IMR-90 (cell line): ENCODE results near the gene MICAL2. TPM values are rescaled to one million over a fixed set of nuclear protein-coding genes. Genes with fewer than 3 reads are reported as not detected.

Experiments
- ATAC-seq: fragments of 200-7000 bp; cut with Tn5 transposase; 2 replicates; pipeline ENCODE4 v1.9.1; 2020; ENCODE audit warnings: low read depth, mild to moderate bottlenecking, moderate library complexity
- BruUV-seq: library from RNA; stranded (reverse); fragments of 400-500 nt; replicated peaks from 2 replicates; lab custom pipeline; 2021; lab: Mats Ljungman, UMichigan
- CTCF ChIA-PET: fragments of 300-600 bp; formaldehyde crosslinking; extraction: SDS; loops from one replicate; lab custom pipeline; 2021; ENCODE audit warnings: antibody characterized with exemption; lab: Yijun Ruan, JAX
- POLR2A ChIA-PET: fragments of 300-600 bp; sonication (Branson Sonifier 250); formaldehyde crosslinking; loops from one replicate; lab custom pipeline; 2022; ENCODE audit warnings: antibody characterized with exemption; ENCODE audit not compliant: unreplicated experiment; lab: Charles Lee
- DNase-seq: peaks from one replicate; pipeline ENCODE4 v3.0.0; 2013
- H2AFZ ChIP-seq: replicated peaks from 2 replicates; pipeline ENCODE3; 2013; ENCODE audit warnings: low read length, mild to moderate bottlenecking; ENCODE audit not compliant: poor library complexity
- H2AK5ac ChIP-seq: 2 replicates; pipeline ENCODE4 v1.6.1; 2013; ENCODE audit warnings: low read depth, low read length, inconsistent platforms
- H2AK9ac ChIP-seq: replicated peaks from 2 replicates; pipeline ENCODE3; 2013; ENCODE audit warnings: mild to moderate bottlenecking, low read depth, low read length, moderate library complexity; ENCODE audit not compliant: poor library complexity
- H2BK120ac ChIP-seq: 2 replicates; pipeline ENCODE4 v1.6.1; 2013; ENCODE audit warnings: low read depth, low read length, inconsistent platforms
- H2BK15ac ChIP-seq: 3 replicates; pipeline ENCODE4 v1.6.1; 2013; ENCODE audit warnings: low read depth, low read length, inconsistent platforms
- H2BK20ac ChIP-seq: 2 replicates; pipeline ENCODE4 v1.6.1; 2013; ENCODE audit warnings: low read depth, mild to moderate bottlenecking, inconsistent platforms, low read length, moderate library complexity
- H2BK5ac ChIP-seq: 2 replicates; pipeline ENCODE4 v1.6.1; 2013; ENCODE audit warnings: mild to moderate bottlenecking, low read depth, low read length, inconsistent platforms; ENCODE audit not compliant: poor library complexity, severe bottlenecking
- H3K14ac ChIP-seq: replicated peaks from 2 replicates; pipeline ENCODE4 v1.6.1; 2013; ENCODE audit warnings: low read depth, low read length, inconsistent platforms
- H3K18ac ChIP-seq: 2 replicates; pipeline ENCODE4 v1.6.1; 2013; ENCODE audit warnings: low read depth, low read length, control low read depth
- H3K23ac ChIP-seq: 2 replicates; pipeline ENCODE4 v1.6.1; 2013; ENCODE audit warnings: low read depth, low read length, inconsistent platforms
- H3K27ac ChIP-seq: 2 replicates; pipeline ENCODE4 v1.5.1; 2013; ENCODE audit warnings: mild to moderate bottlenecking, control low read depth, low read length; ENCODE audit not compliant: insufficient read depth
- H3K27me3 ChIP-seq: 2 replicates; pipeline ENCODE4 v1.6.1; 2013; ENCODE audit warnings: low read length; ENCODE audit not compliant: control insufficient read depth, insufficient read depth
- H3K36me3 ChIP-seq: 2 replicates; pipeline ENCODE4 v1.6.1; 2013; ENCODE audit warnings: low read length, mixed read lengths; ENCODE audit not compliant: control insufficient read depth, insufficient read depth
- H3K4ac ChIP-seq: 2 replicates; pipeline ENCODE4 v1.6.1; 2013; ENCODE audit warnings: low read depth, low read length, inconsistent platforms
- H3K4me1 ChIP-seq: 2 replicates; pipeline ENCODE4 v1.6.1; 2013; ENCODE audit warnings: low read length, mixed read lengths; ENCODE audit not compliant: control insufficient read depth, insufficient read depth
- H3K4me2 ChIP-seq: 2 replicates; pipeline ENCODE4 v1.6.1; 2013; ENCODE audit warnings: low read depth, mild to moderate bottlenecking, control low read depth, low read length, moderate library complexity
- H3K4me3 ChIP-seq: 2 replicates; pipeline ENCODE4 v1.5.1; 2013; ENCODE audit warnings: low read depth, mild to moderate bottlenecking, control low read depth, low read length, moderate library complexity; ENCODE audit not compliant: insufficient read depth
- H3K56ac ChIP-seq: 2 replicates; pipeline ENCODE4 v1.6.1; 2013; ENCODE audit warnings: low read length, inconsistent platforms; ENCODE audit not compliant: insufficient read depth; ENCODE audit errors: extremely low read depth
- H3K79me1 ChIP-seq, 2 experiments: 2 replicates each; pipeline ENCODE4 v1.6.1; 2013; ENCODE audit warnings: low read length in 2 of 2, inconsistent platforms in 1 of 2, low read depth in 1 of 2
- H3K9ac ChIP-seq: 2 replicates; pipeline ENCODE4 v1.6.1; 2013; ENCODE audit warnings: low read depth, low read length, control low read depth
- H3K9me1 ChIP-seq: 2 replicates; pipeline ENCODE4 v1.6.1; 2013; ENCODE audit warnings: low read length, inconsistent platforms; ENCODE audit not compliant: insufficient read depth
- H3K9me3 ChIP-seq: 2 replicates; pipeline ENCODE4 v1.6.1; 2013; ENCODE audit warnings: low read length; ENCODE audit not compliant: control insufficient read depth, insufficient read depth
- H4K20me1 ChIP-seq: 2 replicates; pipeline ENCODE4 v1.6.1; 2013; ENCODE audit warnings: low read length, inconsistent platforms; ENCODE audit not compliant: insufficient read depth
- H4K5ac ChIP-seq: 2 replicates; pipeline ENCODE4 v1.6.1; 2013; ENCODE audit warnings: mild to moderate bottlenecking, low read depth, low read length, control low read depth
- H4K8ac ChIP-seq, 2 experiments: 2 replicates each; pipeline ENCODE4 v1.6.1; 2013; ENCODE audit warnings: low read depth in 2 of 2, low read length in 2 of 2, control low read depth in 1 of 2, inconsistent platforms in 1 of 2
- H4K91ac ChIP-seq: 2 replicates; pipeline ENCODE4 v1.6.1; 2013; ENCODE audit warnings: low read depth, low read length, inconsistent platforms; ENCODE audit not compliant: insufficient read depth
- BHLHE40 ChIP-seq: fragments of 150-350 bp; IDR thresholded peaks from 2 replicates; pipeline ENCODE4 v1.6.1; 2016; ENCODE audit warnings: mild to moderate bottlenecking, low read depth, low read length
- CEBPB ChIP-seq: IDR thresholded peaks from 2 replicates; pipeline ENCODE4 v1.6.1; 2012; ENCODE audit warnings: low read depth, low read length, improper control_type of control experiment
- FOS ChIP-seq: fragments of 150-350 bp; IDR thresholded peaks from 2 replicates; pipeline ENCODE4 v1.6.1; 2016; ENCODE audit warnings: low read depth, low read length
- MXI1 ChIP-seq: IDR thresholded peaks from 2 replicates; pipeline ENCODE4 v1.6.1; 2012; ENCODE audit warnings: low read depth, mild to moderate bottlenecking, low read length, moderate library complexity, borderline replicate concordance
- POLR2A ChIP-seq: IDR thresholded peaks from 2 replicates; pipeline ENCODE4 v1.6.1; 2012; ENCODE audit warnings: mild to moderate bottlenecking, low read depth, low read length
- RAD21 ChIP-seq: IDR thresholded peaks from 2 replicates; pipeline ENCODE4 v1.6.1; 2012; ENCODE audit warnings: low read length, improper control_type of control experiment
- WGBS, 2 experiments: methylation state at CpG; one replicate each; pipeline versions ENCODE4 v1.1.5 to v1.1.7; 2013; ENCODE audit warnings: missing lambda C conversion rate in 2 of 2; ENCODE audit not compliant: insufficient read length in 1 of 2; ENCODE audit errors: extremely low coverage in 2 of 2; 5-methylcytosine and 5-hydroxymethylcytosine counted together
- dilution Hi-C: fragments of 300-500 bp; cut with HindIII; formaldehyde crosslinking; loops from one replicate; pipeline ENCODE4 v1.14.3; 2018; ENCODE audit warnings: low sequenced_read_pairs; ENCODE audit not compliant: unreplicated experiment
- in situ Hi-C: fragments of 300-500 bp; cut with MboI; formaldehyde crosslinking; loops from 3 replicates; pipeline ENCODE4 v1.14.3; 2019; ENCODE audit warnings: low sequenced_read_pairs, inconsistent platforms, mixed read lengths
- intact Hi-C: fragments of 100-400 bp; cut with micrococcal nuclease; formaldehyde crosslinking; loops from 2 replicates; pipeline ENCODE4 v1.10.0; 2022
- polyA plus RNA-seq, 3 experiments: library from polyadenylated mRNA; depleted of rRNA; stranded (reverse); fragments of >200 nt; gene quantifications; 2 replicates each; pipeline ENCODE4 v1.2.3, GENCODE V29; 2012; ENCODE audit warnings: low replicate concordance in 1 of 3
- total RNA-seq: library from RNA; depleted of rRNA; stranded (reverse); fragments of >200 nt; gene quantifications from 2 replicates; pipeline ENCODE4 v1.2.3, GENCODE V29; 2012

The MICAL2 gene
- total and polyA plus RNA-seq, 2 of the 4 experiments (the other 2 are of a cell fraction) = 170 to 336 TPM

DNA sequence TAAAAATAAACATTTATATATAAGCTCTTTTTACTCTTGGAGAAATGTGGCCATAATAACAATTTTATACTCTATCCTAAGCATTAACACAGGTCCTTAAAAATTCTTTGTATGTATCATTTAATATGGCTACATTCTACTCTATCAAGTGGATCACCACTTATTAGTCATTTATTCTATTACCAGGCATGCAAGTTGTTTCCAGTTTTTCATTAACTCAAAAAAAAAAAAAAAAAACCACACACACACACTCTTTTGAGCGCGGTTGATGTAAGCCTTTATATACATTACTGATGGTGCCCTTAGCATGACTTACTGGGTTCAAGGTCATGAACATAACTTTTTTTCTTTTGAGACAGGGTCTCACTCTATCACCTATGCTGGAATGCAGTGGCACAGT, 47.1 kb upstream of the MICAL2 start:
- no peak overlapping the region for H3K4me2 ChIP-seq
- DNase-seq = no peak
- CTCF ChIA-PET = interaction anchor here (0.6 to 0.9 kb wide), 3 partner anchors 140 to 220 kb away, joined by 3 to 4 read pairs (median 3); no protein-coding TSS in a partner anchor
- H2BK5ac ChIP-seq = no peak overlapping the region
- WGBS, 2 experiments = no CpG with 5 or more reads among the region's 2 CpGs
- H2AFZ ChIP-seq = no peak overlapping the region
- in situ Hi-C loops (no loop called here), dilution Hi-C loops (no loop called here), intact Hi-C loops (no loop called here)
- no peak overlapping the region for H3K14ac ChIP-seq
- no peak overlapping the region for H3K9ac ChIP-seq
- H2AK5ac ChIP-seq = peak overlapping the region; percentile 61
- peaks cover 9% of the 10 kb centered on the region for H3K9me1 ChIP-seq
- H3K36me3 ChIP-seq = no peaks in the 10 kb centered on the region
- POLR2A ChIA-PET = no interaction called here
- peak overlapping the region; percentile 21; the same call in 1 of the 2 replicates for H2BK20ac ChIP-seq
- H4K5ac ChIP-seq = no peak overlapping the region
- H3K27ac ChIP-seq = no peak overlapping the region
- H4K20me1 ChIP-seq = no peaks in the 10 kb centered on the region
- H4K8ac ChIP-seq = no peak overlapping the region
- H3K9me3 ChIP-seq = no peaks in the 10 kb centered on the region; the same call in 1 of the 2 replicates
- H2AK9ac ChIP-seq = no peak overlapping the region
- peaks cover 0 to 11% of the 10 kb centered on the region in 2 experiments; a peak in 1 of 4 replicates for H3K79me1 ChIP-seq
- no peak overlapping the region for H3K23ac ChIP-seq
- H3K4ac ChIP-seq = 0 out of 2 replicates have a peak overlapping the region, but pooled peaks have one; percentile 13
- no peak overlapping the region for H3K56ac ChIP-seq
- no TSS peak for BruUV-seq
- H3K18ac ChIP-seq = no peak overlapping the region
- TF ChIP-seq MXI1 = no peak
- no peak for TF ChIP-seq BHLHE40
- no peak for TF ChIP-seq FOS
- no peak for TF ChIP-seq POLR2A
- no peak for TF ChIP-seq RAD21
- no peak for TF ChIP-seq CEBPB
- no peak overlapping the region; the same call in 1 of the 2 replicates for H2BK120ac ChIP-seq
- H4K91ac ChIP-seq = no peak overlapping the region; the same call in 1 of the 2 replicates
- ATAC-seq = no peak
- H2BK15ac ChIP-seq = peak overlapping the region; percentile 53; the same call in 2 of the 3 replicates
- H3K4me3 ChIP-seq = no peak overlapping the region
- no peaks in the 10 kb centered on the region for H3K27me3 ChIP-seq
- H3K4me1 ChIP-seq = peaks cover 17% of the 10 kb centered on the region
